Measurements from ENCODE around the gene AHRR.
"Not testable (repeated sequence)": the region's sequence is repeated elsewhere in the genome, so short reads cannot be mapped to it uniquely, and the experiment has no call there.

AHRR gene

DNA sequence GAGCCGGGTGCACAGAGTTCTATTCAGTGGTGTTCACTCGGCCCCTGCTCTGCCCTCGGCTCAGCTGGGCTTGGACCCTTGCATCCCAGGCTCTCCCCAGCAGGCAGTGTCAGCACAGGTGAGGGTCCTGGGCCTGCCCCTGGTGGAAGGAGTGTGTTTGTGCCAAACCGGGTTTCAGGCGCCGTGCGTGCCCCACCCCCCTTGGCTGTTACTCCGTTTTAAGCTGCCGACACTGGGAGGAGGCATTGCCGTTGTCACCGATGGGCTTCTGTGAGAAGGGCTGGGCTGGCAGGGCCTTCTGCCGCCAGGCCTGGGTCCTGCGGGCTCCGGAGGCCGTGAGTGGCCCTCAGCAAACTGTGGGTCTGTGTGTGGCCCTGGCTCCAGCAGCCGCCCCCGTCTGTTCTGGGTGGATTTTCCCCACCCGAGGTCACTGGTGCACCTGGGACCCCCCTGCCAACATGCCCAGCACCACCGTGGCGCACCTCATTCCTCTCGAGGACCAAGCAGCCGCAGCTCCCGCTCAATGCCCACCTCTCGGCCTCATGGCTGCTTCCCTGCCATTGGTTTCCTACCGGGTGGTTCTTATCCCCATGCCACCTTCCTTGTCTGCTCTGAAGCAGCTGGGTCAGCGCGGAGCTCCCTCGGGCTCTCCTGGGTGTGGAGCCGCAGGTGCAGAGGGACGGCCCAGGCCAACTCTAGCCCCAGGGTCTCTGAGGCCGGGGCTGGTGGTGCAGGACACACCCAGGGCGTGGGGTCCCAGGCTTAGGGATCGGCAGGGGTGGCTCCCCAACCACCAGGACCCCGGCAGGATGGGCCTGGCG is 77.2 kb downstream of the AHRR start:
- no peak for DNase-seq

DNA sequence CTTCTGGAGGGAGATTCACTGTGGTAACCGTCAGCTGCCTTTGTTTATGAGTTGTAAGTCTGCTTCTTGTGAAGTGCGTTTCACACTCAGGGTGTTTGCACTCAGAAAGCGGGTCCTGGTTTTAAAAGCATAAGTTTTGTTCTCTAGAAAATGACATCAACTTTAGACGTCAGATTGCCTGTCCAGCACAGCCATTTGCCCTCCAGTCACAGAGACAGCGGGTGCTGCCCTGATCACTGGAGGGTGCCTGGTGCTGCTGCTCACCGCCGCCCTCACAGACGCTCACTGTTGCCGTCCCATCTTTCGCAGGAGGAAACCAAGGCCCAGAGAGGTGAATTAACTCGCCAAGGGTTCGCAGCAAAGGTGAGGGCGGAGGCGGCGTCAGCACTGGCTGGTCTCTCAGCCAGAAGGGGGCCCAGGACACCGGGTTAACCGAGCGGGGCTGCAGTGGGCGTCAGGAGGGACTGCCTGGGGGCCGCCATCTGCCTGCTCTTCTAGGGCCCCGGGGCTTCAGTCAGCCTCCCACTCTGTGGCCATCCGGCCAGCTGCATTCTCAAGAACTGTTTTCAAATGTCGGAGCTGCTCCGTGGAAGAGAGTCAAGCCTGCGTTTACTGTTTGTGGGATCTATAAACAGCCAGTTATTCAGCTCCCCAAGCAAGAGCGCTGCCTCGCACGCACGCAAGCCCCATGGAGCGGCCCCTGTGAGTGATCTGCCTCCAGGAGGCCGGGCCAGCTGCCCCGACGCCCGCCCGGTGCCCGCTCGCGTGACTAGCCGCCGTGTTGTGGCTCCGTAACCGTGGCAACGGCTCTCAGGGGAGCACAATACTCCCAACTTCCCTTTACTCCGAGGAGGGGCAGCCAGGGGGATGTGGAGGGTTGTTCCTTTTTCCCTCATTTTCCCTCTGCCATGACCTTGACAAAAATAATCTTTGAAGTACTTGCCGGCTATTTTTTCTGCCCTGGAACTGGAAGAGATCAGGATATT is 78.1 kb downstream of the AHRR start:
- peak; percentile 14 for DNase-seq

DNA sequence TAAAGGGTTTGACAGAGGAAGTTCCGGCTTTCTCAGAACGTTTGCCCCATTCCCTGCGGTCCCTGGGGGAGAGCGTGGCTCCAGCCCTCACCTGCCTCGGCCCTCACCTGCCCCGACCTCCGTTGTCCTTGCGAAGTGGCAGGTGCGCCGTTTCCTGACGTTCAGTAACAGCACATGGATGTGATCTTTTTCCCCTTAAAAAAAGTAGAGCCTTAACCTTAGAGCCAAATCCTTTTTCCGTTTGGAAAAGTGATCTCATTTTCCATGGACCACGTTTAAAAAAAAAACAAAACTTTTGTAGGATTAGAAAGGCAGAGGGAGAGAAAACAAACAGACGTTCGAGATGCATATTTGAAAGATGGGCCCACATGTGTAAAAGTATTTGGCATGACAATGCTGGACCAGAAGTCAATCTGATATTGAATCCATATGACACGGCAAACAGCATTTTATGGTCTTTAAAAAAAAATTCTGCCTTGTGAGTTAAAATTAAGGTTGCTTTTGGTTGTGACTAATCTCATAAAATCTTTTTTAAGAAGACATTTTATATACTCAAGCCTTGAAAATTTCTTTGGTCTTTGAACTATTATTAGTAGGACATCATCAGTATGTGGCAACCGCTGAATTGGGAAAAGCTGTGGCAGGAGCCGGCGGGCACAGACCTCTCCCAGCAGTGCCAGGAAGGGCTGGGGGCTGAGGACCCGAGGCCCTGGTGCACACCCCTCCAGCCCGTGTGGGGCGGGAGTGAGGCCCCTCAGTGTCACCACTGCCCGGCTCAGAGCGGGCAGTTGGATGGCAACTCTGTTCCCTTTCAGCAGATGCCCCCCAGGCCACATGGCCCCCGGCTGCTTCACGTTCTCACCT is 79.0 kb downstream of the AHRR start:
- DNase-seq: no peak

DNA sequence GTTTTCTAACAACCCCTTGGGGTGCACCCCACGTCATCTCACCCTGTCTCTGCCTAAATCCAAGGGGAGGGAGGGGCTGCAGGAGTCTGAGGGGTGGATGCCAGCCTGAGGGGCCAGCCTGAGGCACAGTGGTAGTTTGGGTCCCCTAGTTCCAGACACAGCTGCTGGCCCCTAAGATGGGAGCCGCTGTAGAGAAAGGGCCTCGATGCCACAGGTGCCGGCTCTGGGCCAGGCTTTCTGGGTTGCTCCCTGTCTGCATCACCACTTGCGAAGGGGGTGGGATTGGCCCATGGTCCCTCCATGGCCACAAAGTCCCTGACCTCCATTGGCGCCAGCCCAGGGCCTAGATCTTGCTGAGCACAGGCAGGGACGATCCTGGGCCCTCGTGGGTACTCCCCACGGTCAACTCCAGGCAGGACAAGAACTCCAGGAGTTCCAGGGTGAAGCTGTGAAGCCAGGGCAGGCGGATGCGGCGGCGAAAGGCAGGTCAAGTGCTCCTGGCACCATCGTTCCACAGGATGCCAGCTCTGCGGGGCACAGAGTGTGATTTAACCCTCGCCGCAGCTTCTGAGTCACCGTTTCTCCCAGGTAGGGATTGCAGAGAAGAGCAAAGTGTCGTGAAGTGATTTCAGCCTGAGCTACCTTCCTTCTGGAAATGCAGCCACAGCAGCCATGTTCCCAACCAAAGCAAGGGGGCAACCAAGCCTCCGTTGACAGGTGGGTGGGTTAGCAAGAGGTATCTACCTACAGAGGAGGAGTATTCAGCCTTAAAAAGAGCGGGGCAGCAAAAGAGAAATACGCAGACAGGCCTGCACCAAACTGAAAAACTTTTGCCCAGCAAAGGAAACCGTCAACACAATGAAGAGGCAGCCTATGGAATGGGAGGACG is 79.9 kb downstream of the AHRR start:
- no peak for DNase-seq

DNA sequence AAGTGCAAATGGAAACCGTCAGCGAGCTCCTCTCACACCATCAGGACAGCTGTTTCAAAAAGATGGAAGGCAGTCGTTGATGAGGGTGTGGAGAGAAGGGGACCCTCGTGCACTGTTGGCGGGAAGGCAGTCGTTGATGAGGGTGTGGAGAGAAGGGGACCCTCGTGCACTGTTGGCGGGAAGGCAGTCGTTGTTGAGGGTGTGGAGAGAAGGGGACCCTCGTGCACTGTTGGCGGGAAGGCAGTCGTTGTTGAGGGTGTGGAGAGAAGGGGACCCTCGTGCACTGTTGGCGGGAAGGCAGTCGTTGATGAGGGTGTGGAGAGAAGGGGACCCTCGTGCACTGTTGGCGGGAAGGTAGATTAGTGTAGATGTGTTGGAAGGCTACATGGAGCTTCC is 80.7 kb downstream of the AHRR start:
- not testable (repeated sequence) for DNase-seq

DNA sequence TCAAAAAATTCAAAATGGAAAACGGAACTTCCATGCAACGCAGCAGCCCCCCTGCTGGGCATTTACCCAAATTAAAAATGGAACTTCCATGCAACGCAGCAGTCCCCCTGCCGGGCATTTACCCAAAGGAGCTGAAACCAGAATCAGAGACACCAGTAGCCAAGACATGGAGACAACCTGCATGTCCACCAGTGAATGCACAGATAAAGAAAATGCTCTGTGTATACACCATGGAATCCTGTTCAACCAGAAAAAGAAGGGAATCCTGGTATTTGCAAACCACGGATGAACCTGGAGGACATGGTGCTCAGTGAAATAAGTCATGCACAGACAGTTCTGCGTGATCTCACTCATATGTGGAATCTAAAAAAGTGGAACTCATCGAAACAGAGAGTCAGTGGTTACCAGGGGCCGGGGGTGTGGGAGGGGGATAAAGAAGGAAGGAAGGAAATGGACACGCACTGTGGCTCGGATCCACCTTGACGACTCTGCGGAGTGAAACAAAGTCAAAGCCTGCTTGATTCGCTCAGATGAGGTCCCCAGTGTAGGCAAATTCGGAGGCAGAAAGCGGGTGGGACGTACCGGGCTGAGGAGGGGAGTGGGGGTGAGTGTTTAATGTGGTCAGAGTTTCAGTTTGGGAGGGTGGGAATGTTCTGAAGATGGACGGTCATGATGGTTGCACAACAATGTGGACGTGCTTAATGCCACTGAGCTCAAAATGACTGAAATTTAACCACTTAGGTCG is 81.3 kb downstream of the AHRR start:
- DNase-seq: no peak

DNA sequence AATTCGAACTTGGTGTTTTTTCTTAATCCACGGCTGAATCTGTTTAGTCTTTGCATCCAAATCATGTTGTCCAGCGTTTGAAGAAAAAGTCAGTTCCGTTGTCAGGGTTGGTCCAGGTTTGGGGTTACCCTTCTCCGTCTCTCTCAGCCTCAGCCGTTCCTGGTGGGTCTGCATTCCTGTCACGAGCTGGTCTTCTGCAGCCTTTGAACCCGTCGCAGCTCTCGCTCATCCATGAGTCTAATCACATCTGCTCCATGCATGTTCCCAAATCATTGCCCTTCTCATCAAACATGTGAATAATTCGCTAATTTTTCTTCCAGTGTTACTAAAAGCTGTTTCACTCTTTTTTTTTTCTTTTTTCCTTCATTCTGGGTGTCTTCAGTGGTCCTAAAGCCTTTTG is 82.5 kb downstream of the AHRR start:
- DNase-seq: no peak

DNA sequence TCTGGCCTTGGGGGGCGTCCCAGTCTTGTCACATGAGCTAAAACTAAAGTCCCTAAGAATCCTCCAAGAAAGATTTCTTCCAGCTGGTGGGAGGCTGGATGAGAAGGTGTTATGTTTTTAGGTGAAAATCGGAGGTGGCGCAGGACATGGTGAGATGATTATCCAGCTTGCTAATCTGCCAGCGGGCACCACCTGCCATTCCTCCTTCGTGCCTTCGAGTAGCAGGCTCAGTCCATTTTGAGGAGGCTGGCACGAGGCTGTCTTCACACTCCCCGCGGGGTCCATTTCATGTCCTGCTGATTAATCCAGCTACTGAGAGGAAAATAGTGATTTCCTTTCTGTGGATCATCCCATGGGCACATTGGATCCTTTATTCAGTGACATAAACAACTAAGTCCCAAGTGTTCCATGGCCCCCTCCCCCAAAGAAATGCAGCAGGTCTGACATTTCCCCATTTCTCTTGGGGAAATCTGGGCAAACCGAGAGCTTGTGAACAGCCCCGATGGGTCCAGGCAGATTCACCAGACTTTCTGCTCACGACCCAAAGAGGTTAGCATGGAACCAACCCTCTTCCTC is 83.2 kb downstream of the AHRR start:
- no peak for DNase-seq

DNA sequence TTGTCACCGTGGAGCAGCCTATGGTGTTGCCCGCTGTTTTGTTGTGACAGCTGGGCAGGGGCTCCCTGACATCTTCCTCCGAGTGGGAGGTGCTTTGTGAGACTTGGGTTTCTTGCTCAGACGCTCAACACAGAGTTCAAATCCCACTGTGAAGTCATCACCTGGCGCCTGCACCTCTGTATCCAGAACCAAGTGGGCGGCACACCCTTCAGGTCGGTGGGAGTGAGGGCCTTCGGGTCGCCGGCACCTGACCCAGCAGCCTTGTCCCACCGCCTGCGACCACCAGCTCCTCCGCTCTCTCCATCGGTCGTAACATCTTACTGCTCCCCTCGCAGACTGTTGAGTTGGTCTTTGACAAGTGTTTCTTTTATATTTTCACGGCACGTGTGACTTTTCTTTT is 83.9 kb downstream of the AHRR start:
- no peak for DNase-seq

DNA sequence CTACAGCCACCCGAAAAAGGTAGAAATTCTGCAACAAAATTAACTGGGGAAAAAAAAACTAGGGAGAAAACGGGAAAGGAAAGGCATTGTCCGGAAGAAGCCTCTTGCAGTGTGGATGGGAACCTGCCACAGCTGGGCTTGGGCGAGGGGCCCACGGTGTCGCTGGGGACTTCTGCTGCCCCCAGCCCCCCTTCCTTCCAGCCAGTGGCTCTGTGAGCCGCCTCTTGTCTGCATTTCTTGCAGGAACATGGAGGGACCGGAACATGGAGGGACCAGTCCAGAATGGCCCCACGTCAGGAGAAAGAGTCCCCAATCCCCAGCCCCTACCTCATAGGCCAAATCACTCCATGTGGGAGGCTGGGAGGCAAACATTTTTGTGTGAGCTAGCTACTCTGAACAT is 84.5 kb downstream of the AHRR start:
- no peak for DNase-seq

DNA sequence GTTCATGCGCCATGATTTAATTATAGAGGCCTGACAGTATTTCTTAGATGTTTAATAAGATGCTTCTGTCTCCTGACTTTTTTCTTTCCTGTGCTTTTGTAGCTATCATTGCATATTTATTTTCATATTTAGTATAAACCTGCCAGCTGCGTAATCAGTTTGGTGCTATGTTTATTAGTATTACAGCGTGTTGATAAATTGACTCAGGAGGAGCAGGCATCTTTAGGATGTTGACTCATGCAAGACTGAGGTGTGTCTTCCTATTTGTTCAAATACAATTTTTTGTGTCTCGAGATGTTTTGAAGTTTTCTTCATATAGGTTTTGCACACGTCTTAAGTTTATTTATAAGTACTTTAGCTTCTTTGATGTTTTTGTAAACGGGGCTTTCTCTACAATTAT is 85.5 kb downstream of the AHRR start:
- DNase-seq: no peak

DNA sequence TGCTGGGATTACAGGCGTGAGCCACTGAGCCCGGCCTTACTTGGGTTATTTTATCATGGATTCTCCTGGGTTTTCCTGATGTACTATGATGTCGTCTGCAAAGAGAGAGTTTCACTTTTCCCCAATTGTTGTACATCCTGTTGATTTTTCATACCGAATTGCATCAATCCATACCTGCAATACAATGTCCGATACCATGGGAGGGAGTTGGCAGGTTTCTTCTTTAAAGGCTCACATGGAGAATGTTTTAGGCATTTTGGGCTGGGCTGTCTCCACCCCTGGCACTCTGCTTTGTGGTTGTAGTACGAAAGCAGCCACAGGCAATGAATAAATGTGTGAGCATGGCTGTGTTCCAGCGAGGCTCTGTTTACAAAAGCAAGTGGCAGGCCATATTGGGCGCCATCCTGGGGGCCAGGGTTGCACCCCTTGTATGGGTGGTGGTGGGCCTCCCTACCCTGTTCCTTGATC is 86.3 kb downstream of the AHRR start:
- no peak for DNase-seq

DNA sequence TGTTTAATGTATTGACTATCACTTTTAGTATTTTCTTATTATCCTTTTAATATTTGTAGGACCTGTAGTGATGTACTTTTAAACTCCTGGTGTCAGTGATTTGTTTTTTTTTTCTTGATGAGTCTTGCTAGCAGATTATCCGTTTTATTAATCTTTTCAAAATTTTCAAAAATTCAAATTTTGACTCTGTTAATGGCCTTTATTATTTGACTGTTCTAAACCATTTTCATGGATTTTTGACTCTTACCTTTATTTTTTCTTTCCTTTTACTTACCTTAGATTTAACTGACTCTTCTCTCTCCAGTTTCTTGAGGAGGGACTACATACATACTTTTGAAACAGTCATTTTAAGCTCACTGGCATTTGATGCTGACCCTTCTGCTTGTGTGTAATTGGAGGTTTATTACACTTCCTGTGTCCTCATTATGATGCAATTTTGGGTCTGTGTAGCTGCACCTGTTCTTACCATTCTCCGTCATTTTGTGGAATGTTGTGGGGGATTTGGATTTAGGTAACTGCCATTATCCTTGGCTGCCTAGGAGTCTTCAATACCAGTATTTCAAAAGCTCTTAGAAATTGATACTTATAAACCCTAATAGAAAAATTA is 89.5 kb downstream of the AHRR start:
- no peak for DNase-seq

DNA sequence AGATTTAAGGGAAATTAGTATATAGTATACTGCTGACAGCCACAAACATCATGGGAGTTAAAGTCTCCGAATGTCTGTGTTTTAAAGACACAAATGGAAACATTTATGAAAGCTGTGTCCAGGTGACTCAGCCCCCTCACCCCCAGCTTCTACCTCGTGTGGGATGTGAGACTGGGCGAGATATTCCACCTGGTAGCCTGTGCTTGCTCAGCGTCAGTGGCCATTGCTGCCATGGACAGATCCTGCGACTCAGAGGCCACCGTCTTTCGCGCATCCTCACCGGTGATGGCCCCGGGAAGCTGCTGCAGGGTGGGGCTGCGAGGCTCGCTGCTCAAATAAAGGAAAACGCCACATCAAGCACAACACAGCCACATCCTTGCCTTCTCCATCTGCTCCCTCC is 90.2 kb downstream of the AHRR start:
- no peak for DNase-seq

DNA sequence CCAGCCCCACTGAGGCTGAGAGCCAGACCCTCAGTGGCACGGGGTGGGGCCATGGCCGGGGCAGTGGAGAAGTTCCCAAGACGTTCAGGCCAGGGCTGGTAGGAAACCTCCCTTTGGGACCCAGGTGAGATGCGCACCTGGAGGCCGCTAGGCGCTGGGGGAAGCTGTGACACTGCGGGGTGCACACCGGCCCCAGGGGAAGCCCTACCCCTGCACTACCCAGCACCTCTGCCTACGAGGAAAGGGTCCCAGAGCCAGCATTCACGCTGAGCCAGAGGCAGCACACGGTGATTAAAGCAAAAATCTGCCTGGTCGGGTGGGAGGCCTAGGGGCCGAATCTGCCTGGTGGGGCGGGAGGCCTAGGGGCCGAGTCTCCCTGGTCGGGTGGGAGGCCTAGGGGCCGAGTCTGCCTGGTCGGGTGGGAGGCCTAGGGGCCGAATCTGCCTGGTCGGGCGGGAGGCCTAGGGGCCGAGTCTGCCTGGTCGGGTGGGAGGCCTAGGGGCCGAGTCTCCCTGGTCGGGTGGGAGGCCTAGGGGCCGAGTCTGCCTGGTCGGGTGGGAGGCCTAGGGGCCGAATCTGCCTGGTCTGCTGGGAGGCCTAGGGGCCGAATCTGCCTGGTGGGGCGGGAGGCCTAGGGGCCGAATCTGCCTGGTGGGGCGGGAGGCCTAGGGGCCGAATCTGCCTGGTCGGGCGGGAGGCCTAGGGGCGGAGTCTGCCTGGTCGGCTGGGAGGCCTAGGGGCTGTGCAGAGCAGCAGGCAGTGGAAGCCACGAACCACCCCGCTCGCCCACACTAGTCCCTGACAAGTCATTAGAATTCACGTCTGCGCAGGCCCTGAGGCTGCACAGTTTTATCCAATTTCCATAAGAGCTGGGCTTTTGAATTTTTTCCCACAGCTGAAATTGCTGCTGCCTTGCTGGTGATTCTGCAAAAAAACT is 93.7 kb downstream of the AHRR start:
- not testable (repeated sequence) for DNase-seq

DNA sequence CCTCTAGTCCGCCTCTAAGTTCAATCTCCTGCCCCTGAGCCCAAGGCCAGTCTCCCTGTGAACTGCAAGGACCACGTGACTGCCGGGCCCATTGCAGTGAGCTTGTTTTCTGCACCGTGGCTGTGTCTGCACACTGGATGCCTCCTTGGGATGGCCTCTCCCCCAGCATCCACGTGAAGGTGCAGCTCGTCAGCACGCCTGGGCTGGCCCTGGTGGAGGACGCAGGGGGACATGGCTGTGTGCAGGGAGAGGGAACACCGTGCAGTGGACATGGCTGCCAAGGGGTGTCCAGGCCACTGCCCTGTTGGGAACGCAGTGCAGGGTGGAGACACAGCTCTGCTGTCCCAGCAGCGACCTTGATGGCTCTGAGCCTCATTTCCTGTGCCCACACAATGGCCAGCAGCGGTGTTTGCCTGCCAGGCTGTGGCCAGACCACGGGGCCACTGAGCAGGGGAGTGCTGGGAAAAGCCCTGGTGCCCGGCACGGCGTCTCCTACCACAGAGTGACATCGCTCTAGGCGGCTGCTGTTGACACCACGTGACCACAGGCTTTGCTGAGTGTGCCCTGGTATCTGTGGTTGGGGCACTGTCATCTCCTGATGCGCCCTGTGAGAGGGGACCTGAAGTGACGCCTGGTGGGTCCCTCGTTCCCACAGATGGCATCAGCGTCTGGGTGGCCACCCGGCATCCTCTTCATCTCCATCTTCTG is 94.6 kb downstream of the AHRR start:
- DNase-seq: no peak

DNA sequence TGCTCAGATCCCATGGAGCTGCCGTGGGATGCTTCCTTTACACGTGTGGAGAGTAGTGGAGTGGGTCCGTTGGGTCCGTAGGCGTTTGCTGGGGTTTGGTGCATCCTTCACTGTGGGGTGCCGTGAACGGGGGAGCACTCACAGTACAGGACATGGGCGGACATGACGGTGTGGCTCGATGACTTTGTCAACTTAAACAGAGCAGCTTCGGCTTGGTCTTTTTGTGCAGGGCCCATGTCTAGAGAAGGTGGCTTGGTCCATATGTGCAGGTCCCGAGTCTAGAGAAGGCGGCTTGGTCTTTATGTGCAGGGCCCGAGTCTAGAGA is 95.1 kb downstream of the AHRR start:
- no peak for DNase-seq

Data from activated T-cell treated with anti-CD3 and anti-CD28 coated beads for 4 hours (primary cell).